CD14-positive monocyte (primary cell): ENCODE results near the gene ROBO1. TPM values are rescaled to one million over a fixed set of nuclear protein-coding genes. Genes with fewer than 3 reads are reported as not detected.

ENCODE experiments used
- DNase-seq, 3 donors: peaks; one replicate each; pipeline ENCODE4 v3.0.0-alpha.2; 2011 to 2022
- H2AFZ ChIP-seq: 2 replicates; pipeline ENCODE4 v1.6.0; 2012; ENCODE audit warnings: mild to moderate bottlenecking, low read depth, low read length, inconsistent platforms; ENCODE audit not compliant: insufficient read depth, poor library complexity, severe bottlenecking
- H3K27ac ChIP-seq, 2 donors: 1 replicate in 1 of 2; 2 replicates in 1 of 2; pipeline ENCODE4 v1.5.1; 2012 to 2013; ENCODE audit warnings: low read length in 2 of 2, control low read depth in 1 of 2, inconsistent platforms in 1 of 2, low read depth in 1 of 2, mild to moderate bottlenecking in 1 of 2
- H3K27me3 ChIP-seq, 2 donors: one replicate each; pipeline versions ENCODE4 v1.6.0 to v1.6.1; 2011 to 2013; ENCODE audit warnings: low read length in 2 of 2; ENCODE audit not compliant: control insufficient read depth in 2 of 2, insufficient read depth in 2 of 2
- H3K36me3 ChIP-seq, 2 donors: replicated peaks in 1 of 2; 1 replicate in 1 of 2; 2 replicates in 1 of 2; pipeline versions ENCODE4 v1.5.1 to v1.6.1; 2012 to 2013; ENCODE audit warnings: low read length in 2 of 2, control low read depth in 1 of 2, inconsistent platforms in 1 of 2, mild to moderate bottlenecking in 1 of 2; ENCODE audit not compliant: insufficient read depth in 2 of 2, control insufficient read depth in 1 of 2
- H3K4me1 ChIP-seq, 2 donors: 1 replicate in 1 of 2; 2 replicates in 1 of 2; pipeline versions ENCODE4 v1.5.1 to v1.6.1; 2012 to 2013; ENCODE audit warnings: low read length in 2 of 2, control low read depth in 1 of 2, inconsistent platforms in 1 of 2, mild to moderate bottlenecking in 1 of 2, moderate library complexity in 1 of 2; ENCODE audit not compliant: insufficient read depth in 2 of 2, control insufficient read depth in 1 of 2
- H3K4me2 ChIP-seq: replicated peaks from 2 replicates; pipeline ENCODE3; 2012; ENCODE audit warnings: low read length, moderate library complexity, mild to moderate bottlenecking; ENCODE audit not compliant: poor library complexity, severe bottlenecking; ENCODE audit errors: extremely low read depth
- H3K4me3 ChIP-seq, 3 experiments: fragments of 200-600 bp in 1 of 3; sonication (generic) in 1 of 3; replicated peaks in 1 of 3; 1 replicate in 2 of 3; 2 replicates in 1 of 3; pipeline ENCODE4 v1.5.1; 2011 to 2013; ENCODE audit warnings: low read length in 3 of 3, mild to moderate bottlenecking in 3 of 3, control low read depth in 2 of 3, low read depth in 2 of 3, inconsistent platforms in 1 of 3, moderate library complexity in 1 of 3
- H3K79me2 ChIP-seq: 2 replicates; pipeline ENCODE4 v1.6.0; 2012; ENCODE audit warnings: mild to moderate bottlenecking, control low read depth, inconsistent platforms, low read length, moderate library complexity; ENCODE audit not compliant: insufficient read depth
- H3K9ac ChIP-seq: 2 replicates; pipeline ENCODE4 v1.6.0; 2017; ENCODE audit warnings: low read length, mild to moderate bottlenecking; ENCODE audit not compliant: insufficient read depth, poor library complexity, severe bottlenecking
- H3K9me3 ChIP-seq, 2 donors: replicated peaks in 1 of 2; 1 replicate in 1 of 2; 2 replicates in 1 of 2; pipeline versions ENCODE4 v1.5.1 to v1.6.1; 2012 to 2013; ENCODE audit warnings: low read length in 2 of 2, control low read depth in 1 of 2; ENCODE audit not compliant: control insufficient read depth in 1 of 2, insufficient read depth in 1 of 2
- H4K20me1 ChIP-seq: 2 replicates; pipeline ENCODE4 v1.6.0; 2012; ENCODE audit warnings: mild to moderate bottlenecking, low read length, control low read depth, moderate library complexity; ENCODE audit not compliant: insufficient read depth
- H3K27ac Mint-ChIP-seq, 7 donors: one replicate each; pipeline ENCODE4 v1.8.0; 2020; ENCODE audit warnings: mild to moderate bottlenecking in 7 of 7, mixed read lengths in 7 of 7, moderate library complexity in 6 of 7, inconsistent platforms in 2 of 7
- H3K27me3 Mint-ChIP-seq, 3 donors: one replicate each; pipeline ENCODE4 v1.8.0; 2021 to 2022; ENCODE audit warnings: low read depth in 3 of 3, mild to moderate bottlenecking in 3 of 3, mixed read lengths in 3 of 3, moderate library complexity in 3 of 3, inconsistent platforms in 1 of 3
- H3K36me3 Mint-ChIP-seq, 2 donors: one replicate each; pipeline ENCODE4 v1.8.0; 2020; ENCODE audit warnings: mixed read lengths in 2 of 2, inconsistent platforms in 1 of 2, mild to moderate bottlenecking in 1 of 2
- H3K4me1 Mint-ChIP-seq: one replicate; pipeline ENCODE4 v1.8.0; 2020; ENCODE audit warnings: mild to moderate bottlenecking, mixed read lengths
- H3K4me3 Mint-ChIP-seq, 2 donors: one replicate each; pipeline ENCODE4 v1.8.0; 2020; ENCODE audit warnings: mild to moderate bottlenecking in 2 of 2, mixed read lengths in 2 of 2, moderate library complexity in 1 of 2
- H3K9me3 Mint-ChIP-seq, 7 donors: one replicate each; pipeline ENCODE4 v1.8.0; 2020 to 2022; ENCODE audit warnings: mixed read lengths in 7 of 7, mild to moderate bottlenecking in 6 of 7, moderate library complexity in 6 of 7, inconsistent platforms in 2 of 7
- CTCF ChIP-seq: fragments of 200-600 bp; IDR thresholded peaks from one replicate; pipeline ENCODE4 v1.8.0; 2022; ENCODE audit warnings: antibody characterized with exemption, mild to moderate bottlenecking
- WGBS: methylation state at CpG from one replicate; pipeline ENCODE4 v1.1.5; 2013; ENCODE audit warnings: missing lambda C conversion rate; ENCODE audit not compliant: insufficient coverage; 5-methylcytosine and 5-hydroxymethylcytosine counted together
- intact Hi-C, 2 donors: fragments of 100-400 bp; cut with micrococcal nuclease; formaldehyde crosslinking; loops; one replicate each; pipeline versions ENCODE4 v1.15.0 to v1.15.1; 2023
- polyA plus RNA-seq, 3 donors: library from polyadenylated mRNA; depleted of rRNA in 1 of 3; unstranded in 2 of 3; stranded (reverse) in 1 of 3; fragments of 300-500 nt in 2 of 3; fragments of >200 nt in 1 of 3; fragmentation: Illumina TruSeq in 2 of 3; gene quantifications; 1 replicate in 2 of 3; 2 replicates in 1 of 3; pipeline ENCODE4 v1.2.3, GENCODE V29; 2012 to 2021

ROBO1 gene
- polyA plus RNA-seq, 3 donors: 0.09 to 0.10 TPM; not detected in 1

GRCh38 chr3:79057756-79058155, 710.0 kb downstream of the ROBO1 start:
- no peak for DNase-seq
- H3K36me3 Mint-ChIP-seq: no peaks in the 10 kb centered on the region
- Histone ChIP-seq H3K4me2 (no peak overlapping the region), H2AFZ (no peak overlapping the region), H3K27ac (no peak overlapping the region), H3K4me1 (no peaks in the 10 kb centered on the region), H3K9ac (no peak overlapping the region), H3K9me3 (peaks cover 14 to 15% of the 10 kb centered on the region in 2 donors), H3K36me3 (no peaks in the 10 kb centered on the region), H3K4me3 (no peak overlapping the region), H3K27me3 (no peaks in the 10 kb centered on the region), H3K79me2 (no peaks in the 10 kb centered on the region), H4K20me1 (no peaks in the 10 kb centered on the region)
- intact Hi-C loops: no loop called here
- no peaks in the 10 kb centered on the region for H3K4me1 Mint-ChIP-seq
- no CpG with 5 or more reads among the region's 3 CpGs for WGBS
- no peak overlapping the region for H3K4me3 Mint-ChIP-seq
- H3K27me3 Mint-ChIP-seq: peaks cover 0 to 2% (median 0%) of the 10 kb centered on the region in 3 donors
- no peak for TF ChIP-seq CTCF
- H3K9me3 Mint-ChIP-seq: peaks cover 9 to 21% (median 13%) of the 10 kb centered on the region in 7 donors
- no peak overlapping the region for H3K27ac Mint-ChIP-seq

DNA sequence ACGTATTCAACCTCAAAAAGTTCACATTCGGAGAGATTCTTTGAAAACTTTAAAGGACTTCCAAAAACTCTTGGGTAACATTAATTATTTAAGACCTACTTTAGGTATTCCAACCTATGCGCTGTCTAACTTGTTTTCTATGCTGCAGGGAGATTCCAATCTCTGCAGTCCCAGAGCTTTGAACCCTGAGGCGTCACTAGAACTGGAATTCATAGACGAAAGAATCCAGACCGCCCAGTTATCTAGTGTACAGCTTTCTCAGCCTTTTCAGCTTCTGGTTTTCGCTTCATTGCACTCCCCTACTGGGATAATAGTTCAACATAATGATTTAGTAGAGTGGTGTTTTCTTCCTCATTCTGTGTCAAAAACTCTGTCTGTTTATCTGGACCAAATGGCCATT, 711.3 kb downstream of the ROBO1 start:
- Histone ChIP-seq H3K4me2 (no peak overlapping the region), H3K9ac (no peak overlapping the region), H3K27ac (no peak overlapping the region), H3K79me2 (no peaks in the 10 kb centered on the region), H3K27me3 (no peaks in the 10 kb centered on the region), H3K36me3 (no peaks in the 10 kb centered on the region), H3K9me3 (peaks cover 24 to 25% of the 10 kb centered on the region in 2 donors), H3K4me1 (no peaks in the 10 kb centered on the region), H2AFZ (no peak overlapping the region), H4K20me1 (no peaks in the 10 kb centered on the region), H3K4me3 (no peak overlapping the region)
- WGBS: 89% methylated on average over 4 of the region's 7 CpGs
- DNase-seq: no peak
- Mint-ChIP-seq H3K27me3 (peaks cover 0 to 2% (median 0%) of the 10 kb centered on the region in 3 donors), H3K4me3 (no peak overlapping the region), H3K27ac (no peak overlapping the region), H3K9me3 (peaks cover 10 to 30% (median 19%) of the 10 kb centered on the region in 7 donors), H3K4me1 (no peaks in the 10 kb centered on the region), H3K36me3 (no peaks in the 10 kb centered on the region)
- no peak for TF ChIP-seq CTCF
- intact Hi-C loops: no loop called here
